NAMALWA (cell line): Measurements from ENCODE around the gene NOG.

Source experiments
- DNase-seq: peaks from one replicate; pipeline ENCODE4 v3.0.0-alpha.2; 2015; ENCODE audit warnings: low spot score

The NOG gene

GRCh38 chr17:56638591-56639051 lies 45.1 kb downstream of the NOG start:
- no peak for DNase-seq

DNA sequence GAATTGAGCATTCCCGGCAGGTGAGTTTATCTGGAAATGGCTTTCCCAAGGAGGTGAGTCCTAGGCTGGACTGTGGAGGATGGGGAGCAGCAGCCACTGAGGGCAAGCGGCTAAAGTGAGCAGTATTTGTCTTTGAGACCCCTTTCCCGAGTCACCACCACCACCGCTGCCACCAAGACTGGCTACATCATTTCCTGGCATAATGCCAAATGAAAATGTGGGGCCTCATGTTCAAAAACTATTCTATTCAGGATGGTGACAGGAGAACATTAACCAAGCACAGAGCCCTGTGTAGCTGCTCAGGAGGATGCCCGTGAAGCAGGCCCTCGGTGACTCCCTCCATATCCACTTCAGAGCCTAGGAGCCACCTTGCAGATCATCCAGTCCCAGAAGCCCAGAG lies 46.0 kb downstream of the NOG start:
- no peak for DNase-seq

- DNase-seq = no peak
Measured at GRCh38 chr17:56640116-56640515, 46.6 kb downstream of the NOG start.

DNA sequence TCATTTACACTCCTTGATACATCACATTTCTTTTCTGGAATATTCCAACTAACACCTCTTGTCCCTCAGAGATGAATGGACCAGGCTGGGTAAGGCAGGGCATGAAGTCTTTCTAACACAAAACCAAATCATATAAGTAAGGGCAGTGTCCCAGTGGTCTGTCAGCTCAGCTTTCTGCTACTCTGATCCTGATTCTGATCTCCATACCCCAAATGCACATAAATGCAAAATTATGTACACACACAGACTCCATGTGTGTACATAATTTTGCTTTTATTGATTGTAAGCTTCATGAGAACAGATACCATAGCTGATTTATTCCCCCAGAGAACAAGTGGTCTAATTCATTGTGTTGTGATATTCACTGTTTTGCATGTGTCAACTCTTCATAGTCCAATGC lies 47.9 kb downstream of the NOG start:
- DNase-seq = no peak

- DNase-seq = no peak
Measured at GRCh38 chr17:56641894-56642293, 48.4 kb downstream of the NOG start.

- no peak for DNase-seq
Measured at GRCh38 chr17:56642424-56642823, 48.9 kb downstream of the NOG start.
